H54 (cell line): Measurements from ENCODE around the gene POMT2.

Source experiments
- DNase-seq: peaks from one replicate; pipeline ENCODE4 v3.0.0; 2011; ENCODE audit warnings: low spot score, mixed read lengths; ENCODE audit not compliant: insufficient read length
- FAIRE-seq: peaks from 3 replicates; lab custom pipeline; 2011; peaks lifted over from hg19 to GRCh38; lab: Jason Lieb, UNC
- POLR2A ChIP-seq: IDR thresholded peaks from 2 replicates; pipeline ENCODE4 v1.6.1; 2011; ENCODE audit warnings: low read depth, mild to moderate bottlenecking, low read length

POMT2 gene

DNA sequence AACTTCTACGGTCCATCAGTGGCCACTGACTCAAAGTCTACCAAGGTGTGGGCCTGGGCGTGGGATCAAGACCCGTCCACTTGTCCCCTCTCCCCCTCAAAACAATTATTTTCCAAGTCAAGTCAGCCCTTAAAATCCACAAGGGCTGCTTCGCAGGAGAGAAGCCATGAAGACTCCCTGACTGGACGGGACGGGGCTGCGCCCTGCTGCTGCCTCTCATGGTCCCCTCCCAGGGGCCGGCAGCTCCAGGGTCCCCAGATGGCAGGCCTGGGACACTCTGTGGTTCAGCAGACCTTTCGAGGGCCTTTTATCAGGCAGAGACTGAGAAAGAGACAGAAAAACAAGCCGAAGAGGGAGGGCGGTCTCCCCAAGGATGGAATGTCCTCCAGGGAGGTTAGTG lies 60.5 kb downstream of the POMT2 start:
- no peak for TF ChIP-seq POLR2A
- DNase-seq (no peak), FAIRE-seq (no peak)

GRCh38 chr14:77259025-77259715 lies 61.5 kb downstream of the POMT2 start:
- DNase-seq (no peak), FAIRE-seq (no peak)
- no peak for TF ChIP-seq POLR2A

GRCh38 chr14:77258566-77258965 lies 62.1 kb downstream of the POMT2 start:
- TF ChIP-seq POLR2A, result no peak
- FAIRE-seq (no peak), DNase-seq (no peak)

DNA sequence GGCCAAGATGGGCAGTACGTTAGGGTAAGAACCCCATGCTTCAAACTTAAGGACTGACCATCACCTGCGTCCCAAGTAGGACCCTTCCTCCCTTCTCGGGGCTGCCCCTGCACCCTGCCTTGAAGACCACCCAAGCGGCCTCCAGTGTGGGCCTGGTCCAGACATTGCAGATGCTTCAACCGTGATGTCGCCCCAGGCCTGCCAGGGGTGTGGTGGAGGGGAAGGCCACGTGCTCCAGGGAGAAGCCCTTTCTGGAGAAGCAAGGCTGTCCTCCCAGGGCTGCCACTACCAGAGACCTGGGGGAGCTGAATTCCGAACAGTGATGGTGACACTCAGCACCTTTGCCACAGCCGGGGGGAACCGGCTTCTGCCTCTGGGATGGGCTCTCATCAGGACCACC lies 63.0 kb downstream of the POMT2 start:
- FAIRE-seq, result no peak
- no peak for TF ChIP-seq POLR2A
- DNase-seq, result no peak

DNA sequence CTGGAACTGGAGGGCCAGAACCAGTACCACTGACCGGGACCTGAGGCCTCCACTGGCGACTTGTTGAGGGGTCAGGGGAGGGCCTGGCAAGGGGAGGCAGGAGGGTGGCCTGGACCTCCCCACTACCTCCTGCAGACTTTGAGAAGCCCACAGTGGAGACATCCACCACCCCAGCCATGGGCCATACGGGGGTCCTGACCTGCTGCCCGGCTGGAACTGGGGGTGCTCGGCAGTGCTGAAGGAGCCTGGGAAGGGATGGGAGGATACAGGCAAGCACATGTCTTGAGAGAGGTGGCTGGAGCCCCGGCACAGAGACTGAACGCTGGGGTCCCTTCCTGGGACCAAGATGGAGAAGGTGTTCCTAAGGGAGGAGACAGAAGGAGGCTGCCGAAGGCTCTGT lies 64.0 kb downstream of the POMT2 start:
- TF ChIP-seq POLR2A, result no peak
- FAIRE-seq, result no peak
- no peak for DNase-seq

DNA sequence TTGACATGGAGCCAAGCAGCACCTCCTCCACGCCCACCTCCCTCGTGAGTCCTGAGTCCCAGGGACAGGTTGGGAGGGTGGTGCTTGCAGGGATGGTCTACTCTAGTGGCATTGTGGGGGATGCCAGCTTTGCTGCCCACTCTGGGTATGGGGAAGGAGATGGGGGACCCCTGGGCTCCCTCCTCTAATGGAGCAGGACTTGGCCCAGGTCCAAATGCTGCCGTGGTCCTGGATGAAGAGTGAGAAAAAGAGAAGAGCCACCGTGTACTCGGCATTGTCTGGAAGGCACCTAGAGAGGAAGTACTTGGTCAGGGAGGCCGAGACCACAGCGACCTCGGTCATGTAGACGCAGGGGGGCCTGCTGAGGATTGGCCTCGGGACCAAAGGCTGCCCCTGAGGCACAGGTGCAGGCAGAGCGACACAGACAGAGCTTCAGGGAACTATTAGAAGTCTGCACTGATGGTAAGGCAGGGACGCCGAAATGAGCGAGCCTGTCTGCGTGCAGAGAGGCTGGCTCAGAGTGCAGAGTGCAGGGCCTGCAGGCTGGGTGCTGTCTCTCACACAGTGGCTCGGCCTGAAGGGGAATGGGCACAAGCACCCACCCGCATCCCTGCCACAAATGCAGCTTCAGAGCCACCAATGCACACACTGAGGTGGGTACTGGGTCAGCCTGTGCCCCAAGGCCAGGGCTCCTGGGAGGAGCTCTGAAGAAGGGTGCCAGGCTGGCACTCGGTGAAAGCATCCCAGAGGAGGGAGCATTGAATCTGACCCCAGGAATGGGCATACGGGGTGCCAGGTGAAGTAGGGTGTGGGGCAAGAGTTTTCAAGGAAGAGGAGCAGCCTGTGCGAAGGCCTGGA lies 67.1 kb downstream of the POMT2 start:
- no peak for TF ChIP-seq POLR2A
- DNase-seq (no peak), FAIRE-seq (no peak)

DNA sequence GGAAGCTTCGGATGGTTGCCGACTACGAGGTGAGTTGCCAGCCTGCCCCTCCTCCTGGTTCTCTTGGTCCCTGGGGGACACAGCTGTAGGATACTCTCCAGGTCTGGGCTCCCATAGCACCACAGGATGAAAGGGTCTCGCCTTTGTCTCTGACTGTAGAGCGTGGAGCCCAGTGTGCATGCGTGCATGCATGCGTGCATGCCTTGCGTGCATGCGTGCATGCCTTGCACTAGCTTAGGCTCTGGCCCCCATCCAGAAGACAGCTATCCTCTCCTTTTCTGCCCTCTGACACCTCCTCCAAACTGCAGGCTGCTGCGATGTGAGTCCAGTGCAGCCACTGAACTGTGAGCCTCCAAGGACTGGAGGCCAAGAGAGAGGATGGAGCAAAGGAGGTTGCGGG lies 68.8 kb downstream of the POMT2 start:
- no peak for TF ChIP-seq POLR2A
- FAIRE-seq (no peak), DNase-seq (no peak)

DNA sequence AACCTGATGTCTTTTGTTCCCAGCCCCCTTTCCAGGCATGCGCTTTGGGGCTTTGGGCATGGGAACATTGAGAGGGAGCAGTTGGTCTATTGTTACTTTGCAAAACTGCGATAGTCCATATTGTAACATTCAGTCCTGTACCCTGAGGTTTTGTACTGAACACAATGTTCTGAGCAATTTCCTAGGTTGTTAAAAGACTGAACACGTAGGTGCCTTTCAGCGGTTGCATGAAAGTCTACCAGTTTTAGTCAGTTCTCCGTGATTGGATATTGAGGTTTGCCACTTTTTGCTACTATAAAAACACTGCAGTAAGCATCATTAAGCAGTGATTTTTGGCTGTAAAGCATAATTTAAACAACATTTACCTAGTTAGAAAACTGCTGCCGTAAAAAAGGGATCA lies 69.8 kb downstream of the POMT2 start:
- no peak for FAIRE-seq
- DNase-seq, result no peak
- no peak for TF ChIP-seq POLR2A

- TF ChIP-seq POLR2A, result no peak
- DNase-seq (no peak), FAIRE-seq (no peak)
Observed at GRCh38 chr14:77249286-77249685, 71.4 kb downstream of the POMT2 start.

- TF ChIP-seq POLR2A, result no peak
- FAIRE-seq (no peak), DNase-seq (peak; percentile 38)
Observed at GRCh38 chr14:77248666-77249065, 72.0 kb downstream of the POMT2 start.

DNA sequence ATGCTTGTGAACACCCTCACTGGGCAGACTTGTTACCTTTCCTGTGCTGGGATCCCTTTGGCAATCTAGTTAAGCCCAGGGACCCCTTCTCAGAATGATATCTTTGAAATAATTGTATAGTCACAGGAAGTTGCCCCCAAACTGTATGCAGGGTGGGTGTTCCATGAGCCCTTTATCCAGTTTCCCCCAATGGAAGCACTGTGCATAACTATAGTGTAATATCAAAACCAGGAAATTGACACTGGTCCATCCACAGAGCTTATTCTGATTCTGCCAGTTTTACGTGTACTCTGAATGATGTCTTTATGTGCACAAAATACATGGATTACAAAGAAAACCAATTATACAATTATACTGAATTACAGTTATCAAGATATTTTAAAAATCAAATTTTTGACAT lies 73.9 kb downstream of the POMT2 start:
- FAIRE-seq (no peak), DNase-seq (no peak)
- TF ChIP-seq POLR2A, result no peak

- FAIRE-seq, result no peak
- no peak for TF ChIP-seq POLR2A
- no peak for DNase-seq
Observed at GRCh38 chr14:77245820-77246219, 74.9 kb downstream of the POMT2 start.

DNA sequence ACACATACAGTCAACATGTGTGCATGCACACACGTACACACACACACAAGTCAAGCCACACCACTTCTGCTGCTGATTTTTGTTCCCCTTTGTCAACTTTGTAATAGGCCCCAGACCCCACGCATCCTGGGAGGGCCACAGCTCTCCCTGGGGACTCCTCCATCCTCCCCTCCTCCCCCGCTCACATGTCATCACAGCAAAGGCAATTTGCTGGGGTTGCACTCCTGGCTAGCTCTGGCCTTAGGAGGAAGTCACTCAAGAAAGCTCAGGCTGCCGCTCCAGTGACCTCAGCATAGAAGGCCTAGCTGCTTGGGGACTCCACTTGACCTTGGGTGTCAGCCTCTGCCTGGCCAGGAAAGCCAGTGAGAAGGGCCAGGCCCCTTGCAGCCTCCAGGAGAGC lies 76.8 kb downstream of the POMT2 start:
- no peak for DNase-seq
- FAIRE-seq, result no peak
- TF ChIP-seq POLR2A, result no peak

DNA sequence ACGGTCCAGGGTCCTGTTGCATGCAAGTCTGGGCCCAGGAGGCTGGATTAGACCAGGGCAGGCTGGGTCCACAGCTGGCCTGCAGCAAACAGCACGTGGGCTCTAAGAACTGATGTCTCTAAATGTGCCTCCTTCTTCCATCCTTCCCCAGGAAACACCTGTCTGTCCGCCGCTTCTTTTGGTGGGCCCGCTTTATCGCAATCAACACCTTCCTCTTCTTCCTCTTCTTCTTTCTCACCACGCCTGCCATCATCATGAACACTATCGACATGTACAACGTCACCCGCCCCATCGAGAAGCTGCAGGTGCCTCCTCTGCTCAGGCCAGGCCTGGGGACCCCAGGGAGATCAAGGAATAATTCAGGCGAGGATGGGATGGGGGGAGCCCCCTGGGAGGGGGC lies 77.9 kb downstream of the POMT2 start:
- FAIRE-seq, result no peak
- TF ChIP-seq POLR2A, result no peak
- no peak for DNase-seq

DNA sequence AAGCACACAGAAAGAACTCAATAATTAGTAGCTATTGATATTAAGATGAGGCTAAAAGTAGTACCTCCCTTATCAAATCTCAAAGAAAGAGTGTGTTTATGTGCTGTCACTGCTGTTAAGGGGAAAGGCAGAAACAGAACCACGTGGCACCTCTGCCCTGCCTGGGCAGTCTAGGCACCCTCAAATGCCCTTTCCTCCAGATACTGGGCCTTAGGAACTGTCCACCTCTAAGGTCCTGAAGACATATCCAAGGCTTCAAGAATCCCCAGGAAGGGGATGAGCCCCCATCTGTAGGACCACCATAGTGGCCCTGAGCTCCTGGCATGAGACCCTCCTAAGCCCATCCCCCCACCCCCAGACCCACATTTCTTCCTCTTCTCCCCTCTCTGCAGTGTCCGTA lies 78.7 kb downstream of the POMT2 start:
- FAIRE-seq (no peak), DNase-seq (no peak)
- TF ChIP-seq POLR2A, result no peak
